PC-3 (cell line): ENCODE results near the gene TNS3. TPM values are rescaled to one million over a fixed set of nuclear protein-coding genes. Genes with fewer than 3 reads are reported as not detected.

Experiments used
- ATAC-seq: fragments of 200-7000 bp; cut with Tn5 transposase; 2 replicates; pipeline ENCODE4 v1.9.1; 2020; ENCODE audit warnings: mild to moderate bottlenecking, moderate library complexity
- BruUV-seq: library from RNA; stranded (reverse); fragments of 400-500 nt; replicated peaks from 2 replicates; lab custom pipeline; 2021; lab: Mats Ljungman, UMichigan
- CTCF ChIA-PET: fragments of 300-600 bp; sonication (Branson Sonifier 250); formaldehyde crosslinking; loops from one replicate; lab custom pipeline; 2022; ENCODE audit warnings: antibody characterized with exemption; lab: Charles Lee
- POLR2A ChIA-PET: fragments of 300-600 bp; sonication (Branson Sonifier 250); formaldehyde crosslinking; loops from one replicate; lab custom pipeline; 2022; ENCODE audit warnings: antibody characterized with exemption; ENCODE audit not compliant: unreplicated experiment; lab: Charles Lee
- DNase-seq: peaks from one replicate; pipeline ENCODE4 v3.0.0-alpha.2; 2015
- H2AFZ ChIP-seq: fragments of 300-600 bp; sonication (generic); 2 replicates; pipeline ENCODE4 v1.6.0; 2016; ENCODE audit warnings: antibody characterized with exemption, low read length
- H3F3A ChIP-seq: fragments of 300-600 bp; sonication (generic); one replicate; pipeline ENCODE4 v1.6.0; 2017; ENCODE audit warnings: antibody characterized with exemption, low read length, control low read depth, mild to moderate bottlenecking; ENCODE audit not compliant: unreplicated experiment
- H3K27ac ChIP-seq: fragments of 300-600 bp; sonication (generic); 2 replicates; pipeline ENCODE4 v1.5.1; 2016; ENCODE audit warnings: mild to moderate bottlenecking, low read length
- H3K27me3 ChIP-seq: fragments of 300-600 bp; sonication (generic); 2 replicates; pipeline ENCODE4 v1.6.1; 2016; ENCODE audit warnings: low read length, mixed read lengths
- H3K36me3 ChIP-seq: fragments of 300-600 bp; sonication (generic); 2 replicates; pipeline ENCODE4 v1.6.1; 2016; ENCODE audit warnings: low read depth, mixed run types, low read length, mixed read lengths
- H3K4me1 ChIP-seq: fragments of 300-600 bp; sonication (generic); 2 replicates; pipeline ENCODE4 v1.5.1; 2016; ENCODE audit warnings: low read length; ENCODE audit not compliant: insufficient read depth
- H3K4me2 ChIP-seq: fragments of 300-600 bp; sonication (generic); 2 replicates; pipeline ENCODE4 v1.6.0; 2016; ENCODE audit warnings: low read length
- H3K4me3 ChIP-seq: fragments of 300-600 bp; sonication (generic); 2 replicates; pipeline ENCODE4 v1.5.1; 2016; ENCODE audit warnings: mild to moderate bottlenecking, low read length, mixed read lengths
- H3K79me2 ChIP-seq: fragments of 300-600 bp; sonication (generic); 2 replicates; pipeline ENCODE4 v1.6.1; 2017; ENCODE audit warnings: low read length, mixed read lengths
- H3K9ac ChIP-seq: fragments of 300-600 bp; sonication (generic); 2 replicates; pipeline ENCODE4 v1.6.0; 2016; ENCODE audit warnings: mild to moderate bottlenecking, low read length
- H3K9me2 ChIP-seq: fragments of 300-600 bp; sonication (generic); replicated peaks from 2 replicates; pipeline ENCODE4 v1.6.1; 2016; ENCODE audit warnings: mixed run types, low read length, mixed read lengths
- H3K9me3 ChIP-seq: fragments of 300-600 bp; sonication (generic); 2 replicates; pipeline ENCODE4 v1.6.1; 2016; ENCODE audit warnings: low read length, mixed read lengths
- H4K20me1 ChIP-seq: fragments of 300-600 bp; sonication (generic); 2 replicates; pipeline ENCODE4 v1.6.1; 2016; ENCODE audit warnings: low read length, mixed read lengths
- CTCF ChIP-seq: fragments of 300-600 bp; sonication (generic); conservative IDR thresholded peaks from 2 replicates; pipeline ENCODE4 v1.5.1; 2017; ENCODE audit warnings: antibody characterized with exemption, low read depth, mild to moderate bottlenecking, low read length
- EZH2 ChIP-seq: fragments of 300-600 bp; sonication (generic); IDR thresholded peaks from one replicate; pipeline ENCODE4 v1.6.1; 2017; ENCODE audit warnings: antibody characterized with exemption, mild to moderate bottlenecking, low read length; ENCODE audit not compliant: unreplicated experiment
- EZH2phosphoT487 ChIP-seq: fragments of 300-600 bp; sonication (generic); IDR thresholded peaks from 2 replicates; pipeline ENCODE4 v1.6.1; 2018; ENCODE audit warnings: mild to moderate bottlenecking, antibody characterized with exemption, low read length, borderline replicate concordance
- intact Hi-C: fragments of 100-400 bp; cut with micrococcal nuclease; formaldehyde crosslinking; loops from 2 replicates; pipeline ENCODE4 v1.9.0; 2023
- total RNA-seq: library from RNA; depleted of rRNA; stranded (reverse); fragments of >200 nt; gene quantifications from 2 replicates; pipeline ENCODE4 v1.2.3, GENCODE V29; 2014

The TNS3 gene
- total RNA-seq, 1 experiment from 2014 or later = 72.3 TPM

GRCh38 chr7:47350425-47350824 lies 231.5 kb downstream of the TNS3 start:
- DNase-seq (no peak), ATAC-seq (no peak)
- Histone ChIP-seq H2AFZ (no peak overlapping the region), H3K36me3 (peaks cover 4% of the 10 kb centered on the region), H3K9me3 (no peaks in the 10 kb centered on the region), H3K27ac (no peak overlapping the region), H3K4me2 (no peak overlapping the region), H3K4me3 (no peak overlapping the region), H3K9ac (no peak overlapping the region), H3K4me1 (no peaks in the 10 kb centered on the region), H3K79me2 (peaks cover 13% of the 10 kb centered on the region; the same call in 1 of the 2 replicates), H3K9me2 (no peaks in the 10 kb centered on the region), H4K20me1 (peaks cover 4% of the 10 kb centered on the region; the same call in 1 of the 2 replicates), H3K27me3 (no peaks in the 10 kb centered on the region), H3F3A (no peaks in the 10 kb centered on the region)
- intact Hi-C loops = no loop called here
- ChIA-PET POLR2A (no interaction called here), CTCF (no interaction called here)
- TF ChIP-seq EZH2phosphoT487 (no peak), CTCF (no peak), EZH2 (no peak)
- BruUV-seq = no TSS peak

- TF ChIP-seq EZH2phosphoT487 (no peak), CTCF (no peak), EZH2 (no peak)
- Histone ChIP-seq H3F3A (no peaks in the 10 kb centered on the region), H3K36me3 (peaks cover 8% of the 10 kb centered on the region), H3K27me3 (no peaks in the 10 kb centered on the region), H3K9me2 (no peaks in the 10 kb centered on the region), H3K4me1 (no peaks in the 10 kb centered on the region), H3K4me2 (no peak overlapping the region), H4K20me1 (peaks cover 4% of the 10 kb centered on the region; the same call in 1 of the 2 replicates), H3K4me3 (no peak overlapping the region), H3K27ac (no peak overlapping the region), H3K9ac (no peak overlapping the region), H2AFZ (no peak overlapping the region), H3K79me2 (peaks cover 4% of the 10 kb centered on the region; the same call in 1 of the 2 replicates), H3K9me3 (no peaks in the 10 kb centered on the region)
- DNase-seq (no peak), ATAC-seq (no peak)
- CTCF ChIA-PET = no interaction called here
- POLR2A ChIA-PET = no interaction called here
- intact Hi-C loops = no loop called here
- BruUV-seq = no TSS peak
These were observed 232.5 kb downstream of the TNS3 start for GRCh38 chr7:47349401-47349800.

- Histone ChIP-seq H3K27ac (no peak overlapping the region), H2AFZ (no peak overlapping the region), H3K4me1 (no peaks in the 10 kb centered on the region), H3K9ac (no peak overlapping the region), H4K20me1 (peaks cover 4% of the 10 kb centered on the region; the same call in 1 of the 2 replicates), H3F3A (no peaks in the 10 kb centered on the region), H3K4me3 (no peak overlapping the region), H3K9me3 (no peaks in the 10 kb centered on the region), H3K36me3 (peaks cover 21% of the 10 kb centered on the region), H3K9me2 (no peaks in the 10 kb centered on the region), H3K27me3 (no peaks in the 10 kb centered on the region), H3K79me2 (no peaks in the 10 kb centered on the region), H3K4me2 (no peak overlapping the region)
- intact Hi-C loops = no loop called here
- DNase-seq (no peak), ATAC-seq (no peak)
- ChIA-PET CTCF (no interaction called here), POLR2A (no interaction called here)
- BruUV-seq = no TSS peak
- TF ChIP-seq EZH2phosphoT487 = no peak
- no peak for TF ChIP-seq CTCF
- no peak for TF ChIP-seq EZH2
These were observed 234.0 kb downstream of the TNS3 start for GRCh38 chr7:47347816-47348385.
